ENCODE data around the gene PSTPIP1. TPM values are rescaled to one million over a fixed set of nuclear protein-coding genes. Genes with fewer than 3 reads are reported as not detected.

Gene PSTPIP1
- total and polyA plus RNA-seq, 2 of the 4 experiments (the other 2 are of a cell fraction), result 0.36 to 1.1 TPM

GRCh38 chr15:77039217-77039533, 44.2 kb downstream of the PSTPIP1 start (continued):
- no peak for TF ChIP-seq FOS (IDR thresholded peaks at IDR 0.05; ENCODE audit: low read depth, low read length)
- no peak for TF ChIP-seq RFX5 (IDR thresholded peaks at IDR 0.05; ENCODE audit: low read depth, low read length)
- TF ChIP-seq MXI1 (IDR thresholded peaks at IDR 0.05; ENCODE audit: borderline replicate concordance, low read depth, low read length), result no peak

GRCh38 chr15:77039848-77040247, 44.9 kb downstream of the PSTPIP1 start:
- Histone ChIP-seq H3K56ac (ENCODE audit: extremely low read depth, insufficient read depth, low read length) (no peak overlapping the region), H3K79me1 (ENCODE audit: low read depth in 1 of 2, low read length in 2 of 2) (peaks cover 7 to 25% of the 10 kb centered on the region in 2 experiments; a peak in 2 of 4 replicates), H3K4me2 (ENCODE audit: low read depth, low read length) (no peak overlapping the region), H2BK120ac (ENCODE audit: low read depth, low read length) (no peak overlapping the region), H2AK9ac (replicated peaks; ENCODE audit: low read depth, low read length, poor library complexity) (no peak overlapping the region), H3K27ac (ENCODE audit: insufficient read depth, low read length) (no peak overlapping the region), H4K20me1 (ENCODE audit: insufficient read depth, low read length) (peaks cover 4% of the 10 kb centered on the region; the same call in 1 of the 2 replicates), H3K27me3 (ENCODE audit: control insufficient read depth, insufficient read depth, low read length) (no peaks in the 10 kb centered on the region), H3K18ac (ENCODE audit: low read depth, low read length) (no peak overlapping the region), H3K9me3 (ENCODE audit: control insufficient read depth, insufficient read depth, low read length) (no peaks in the 10 kb centered on the region), H3K9ac (ENCODE audit: low read depth, low read length) (no peak overlapping the region), H2AFZ (replicated peaks; ENCODE audit: low read length, poor library complexity) (no peak overlapping the region), H2BK5ac (ENCODE audit: low read depth, low read length, poor library complexity, severe bottlenecking) (no peak overlapping the region), H2BK20ac (ENCODE audit: low read depth, low read length) (no peak overlapping the region), H4K91ac (ENCODE audit: insufficient read depth, low read depth, low read length) (no peak overlapping the region), H3K9me1 (ENCODE audit: insufficient read depth, low read length) (peaks cover 15% of the 10 kb centered on the region), H3K4me1 (ENCODE audit: control insufficient read depth, insufficient read depth, low read length) (0 out of 2 replicates have a peak, but pooled peaks cover under 1% of the 10 kb centered on the region), H3K4me3 (ENCODE audit: insufficient read depth, low read depth, low read length) (no peak overlapping the region), H4K5ac (ENCODE audit: low read depth, low read length) (no peak overlapping the region), H3K4ac (ENCODE audit: low read depth, low read length) (no peak overlapping the region), H3K14ac (replicated peaks; ENCODE audit: low read depth, low read length) (no peak overlapping the region), H2BK15ac (ENCODE audit: low read depth, low read length) (no peak overlapping the region), H2AK5ac (ENCODE audit: low read depth, low read length) (no peak overlapping the region), H4K8ac (ENCODE audit: low read depth in 2 of 2, low read length in 2 of 2) (no peak overlapping the region), H3K36me3 (ENCODE audit: control insufficient read depth, insufficient read depth, low read length) (peaks cover 30% of the 10 kb centered on the region), H3K23ac (ENCODE audit: low read depth, low read length) (no peak overlapping the region)
- DNase-seq (no peak), ATAC-seq (ENCODE audit: low read depth) (no peak)
- ChIA-PET CTCF (no interaction called here), POLR2A (ENCODE audit: unreplicated experiment) (no interaction called here)
- no CpG with 5 or more reads among the region's 8 CpGs for WGBS, 2 experiments (ENCODE audit: extremely low coverage in 2 of 2, insufficient read length in 1 of 2)
- no TSS peak for BruUV-seq (replicated peaks)
- dilution Hi-C loops (cut with HindIII; ENCODE audit: low sequenced_read_pairs, unreplicated experiment) (no loop called here), in situ Hi-C loops (cut with MboI; ENCODE audit: low sequenced_read_pairs) (no loop called here), intact Hi-C loops (cut with micrococcal nuclease) (no loop called here)
- no peak for TF ChIP-seq RFX5 (IDR thresholded peaks at IDR 0.05; ENCODE audit: low read depth, low read length)
- no peak for TF ChIP-seq SMC3 (IDR thresholded peaks at IDR 0.05; ENCODE audit: low read depth, low read length)
- no peak for TF ChIP-seq FOS (IDR thresholded peaks at IDR 0.05; ENCODE audit: low read depth, low read length)
- TF ChIP-seq RAD21 (IDR thresholded peaks at IDR 0.05; ENCODE audit: low read length), result no peak
- no peak for TF ChIP-seq MXI1 (IDR thresholded peaks at IDR 0.05; ENCODE audit: borderline replicate concordance, low read depth, low read length)
- TF ChIP-seq USF2 (IDR thresholded peaks at IDR 0.05; ENCODE audit: low read depth, low read length), result no peak
- TF ChIP-seq NFE2L2 (IDR thresholded peaks at IDR 0.05; ENCODE audit: low read depth, low read length), result no peak
- no peak for TF ChIP-seq CHD1 (IDR thresholded peaks at IDR 0.05; ENCODE audit: low read depth, low read length)
- no peak for TF ChIP-seq ELK1 (IDR thresholded peaks at IDR 0.05; ENCODE audit: borderline replicate concordance, low read depth, low read length)
- TF ChIP-seq MAZ (IDR thresholded peaks at IDR 0.05; ENCODE audit: borderline replicate concordance, low read depth, low read length), result no peak
- no peak for TF ChIP-seq POLR2A (IDR thresholded peaks at IDR 0.05; ENCODE audit: low read depth, low read length)
